Suprapubic skin (tissue), 4 donors: ENCODE measurements around the gene ZBED6. TPM values are rescaled to one million over a fixed set of nuclear protein-coding genes. Genes with fewer than 3 reads are reported as not detected.
"Not testable (repeated sequence)": the region's sequence is repeated elsewhere in the genome, so short reads cannot be mapped to it uniquely, and the experiment has no call there.

Experiments
- DNase-seq, 2 donors: peaks; one replicate each; pipeline ENCODE4 v3.0.0-alpha.2; 2019; ENCODE audit warnings: low spot score in 2 of 2
- H3K27ac ChIP-seq: fragments of 200-600 bp; sonication (generic); one replicate; pipeline ENCODE4 v1.5.1; 2019
- H3K27me3 ChIP-seq: fragments of 200-600 bp; sonication (generic); one replicate; pipeline ENCODE4 v1.5.1; 2019
- H3K36me3 ChIP-seq: fragments of 200-600 bp; sonication (generic); one replicate; pipeline ENCODE4 v1.5.1; 2019
- H3K4me1 ChIP-seq: fragments of 200-600 bp; sonication (generic); one replicate; pipeline ENCODE4 v1.5.1; 2019
- H3K4me3 ChIP-seq: fragments of 200-600 bp; sonication (generic); one replicate; pipeline ENCODE4 v1.5.1; 2019; ENCODE audit warnings: mild to moderate bottlenecking
- H3K9me3 ChIP-seq: fragments of 200-600 bp; sonication (generic); one replicate; pipeline ENCODE4 v1.5.1; 2019
- CTCF ChIP-seq, 2 donors: fragments of 200-600 bp in 1 of 2; fragments of 450-650 bp in 1 of 2; sonication (generic) in 1 of 2; IDR thresholded peaks; one replicate each; pipeline ENCODE4 v1.5.1; 2016 to 2019; ENCODE audit warnings: antibody characterized with exemption in 2 of 2, mild to moderate bottlenecking in 1 of 2, moderate library complexity in 1 of 2
- EP300 ChIP-seq: sonication (generic); formaldehyde crosslinking; IDR thresholded peaks from one replicate; pipeline ENCODE4 v1.6.1; 2017; ENCODE audit warnings: antibody characterized with exemption
- POLR2A ChIP-seq, 2 donors: fragments of 450-650 bp; IDR thresholded peaks; one replicate each; pipeline ENCODE4 v1.6.1; 2017; ENCODE audit warnings: antibody characterized with exemption in 2 of 2, mild to moderate bottlenecking in 2 of 2, moderate library complexity in 2 of 2
- POLR2AphosphoS5 ChIP-seq, 3 donors: sonication (generic); formaldehyde crosslinking; IDR thresholded peaks; one replicate each; pipeline ENCODE4 v1.6.1; 2017; ENCODE audit warnings: antibody characterized with exemption in 3 of 3
- WGBS: methylation state at CpG from one replicate; pipeline ENCODE4 v1.1.5; 2018; 5-methylcytosine and 5-hydroxymethylcytosine counted together
- total RNA-seq, 4 donors: library from RNA; depleted of rRNA; stranded (reverse); fragments of >200 nt; gene quantifications; one replicate each; pipeline ENCODE4 v1.1.0, GENCODE V29; 2016

ZBED6 gene
- total RNA-seq, 4 donors from 2014 or later = 19.2 to 76.7 (median 30.3) TPM

- Histone ChIP-seq H3K4me1 (peaks cover 15% of the 10 kb centered on the region), H3K36me3 (no peaks in the 10 kb centered on the region), H3K9me3 (no peaks in the 10 kb centered on the region), H3K27me3 (no peaks in the 10 kb centered on the region), H3K4me3 (no peak overlapping the region), H3K27ac (no peak overlapping the region)
- TF ChIP-seq CTCF (IDR thresholded peaks at IDR 0.05) (no peak), POLR2AphosphoS5 (IDR thresholded peaks at IDR 0.05) (no peak), POLR2A (IDR thresholded peaks at IDR 0.05) (no peak), EP300 (no peak)
- 66% methylated on average over 4 of the region's 4 CpGs for WGBS
- DNase-seq = no peak
Measured at GRCh38 chr1:203756036-203756435, 39.4 kb upstream of the ZBED6 start.

- 67% methylated on average over 2 of the region's 2 CpGs for WGBS
- DNase-seq, H3K27ac ChIP-seq: not testable (repeated sequence)
Measured at GRCh38 chr1:203758749-203759148, 36.7 kb upstream of the ZBED6 start.

GRCh38 chr1:203760506-203760905, 34.9 kb upstream of the ZBED6 start:
- H3K4me3 ChIP-seq = no peak overlapping the region
- no peak overlapping the region for H3K27ac ChIP-seq
- no peaks in the 10 kb centered on the region for H3K27me3 ChIP-seq
- WGBS = 79% methylated on average over 3 of the region's 3 CpGs
- TF ChIP-seq POLR2A (IDR thresholded peaks at IDR 0.05) = no peak
- no peak for TF ChIP-seq EP300
- TF ChIP-seq CTCF (IDR thresholded peaks at IDR 0.05) = no peak
- no peak for TF ChIP-seq POLR2AphosphoS5 (IDR thresholded peaks at IDR 0.05)
- H3K9me3 ChIP-seq = no peaks in the 10 kb centered on the region
- DNase-seq = no peak
- H3K36me3 ChIP-seq = no peaks in the 10 kb centered on the region
- H3K4me1 ChIP-seq = peaks cover 7% of the 10 kb centered on the region

More at GRCh38 chr1:203758749-203759148, 36.7 kb upstream of the ZBED6 start:
- not testable (repeated sequence) for H3K9me3 ChIP-seq, H3K27me3 ChIP-seq, H3K4me3 ChIP-seq, H3K36me3 ChIP-seq
- peaks cover 15% of the 10 kb centered on the region for H3K4me1 ChIP-seq

- not testable (repeated sequence) for H3K27ac ChIP-seq, H3K36me3 ChIP-seq, H3K9me3 ChIP-seq, DNase-seq, H3K4me3 ChIP-seq, H3K27me3 ChIP-seq, H3K4me1 ChIP-seq
- 83% methylated on average over 7 of the region's 7 CpGs for WGBS
Measured at GRCh38 chr1:203761958-203762357, 33.5 kb upstream of the ZBED6 start.

- Histone ChIP-seq H3K4me1 (peaks cover 3% of the 10 kb centered on the region), H3K27ac (no peak overlapping the region), H3K27me3 (no peaks in the 10 kb centered on the region), H3K36me3 (no peaks in the 10 kb centered on the region), H3K4me3 (no peak overlapping the region), H3K9me3 (no peaks in the 10 kb centered on the region)
- TF ChIP-seq POLR2AphosphoS5 (IDR thresholded peaks at IDR 0.05) (no peak), EP300 (no peak), POLR2A (IDR thresholded peaks at IDR 0.05) (no peak), CTCF (IDR thresholded peaks at IDR 0.05) (no peak)
- 79% methylated on average over 1 of the region's 1 CpG for WGBS
- no peak for DNase-seq
Measured at GRCh38 chr1:203763505-203763904, 31.9 kb upstream of the ZBED6 start.

- 89% methylated on average over 3 of the region's 3 CpGs for WGBS
- H3K27ac ChIP-seq = peak overlapping the region; percentile 36
- no peak for TF ChIP-seq POLR2A (IDR thresholded peaks at IDR 0.05)
- TF ChIP-seq EP300 = no peak
- no peak for TF ChIP-seq CTCF (IDR thresholded peaks at IDR 0.05)
- no peak for TF ChIP-seq POLR2AphosphoS5 (IDR thresholded peaks at IDR 0.05)
- no peaks in the 10 kb centered on the region for H3K36me3 ChIP-seq
- no peak overlapping the region for H3K4me3 ChIP-seq
- no peak for DNase-seq
- no peaks in the 10 kb centered on the region for H3K9me3 ChIP-seq
- H3K4me1 ChIP-seq = peaks cover 12% of the 10 kb centered on the region
- H3K27me3 ChIP-seq = no peaks in the 10 kb centered on the region
Measured at GRCh38 chr1:203764105-203765028, 31.1 kb upstream of the ZBED6 start.
